OCI-LY3 (cell line): ENCODE measurements around the gene PPEF1.

Source experiments
- H2AFZ ChIP-seq: fragments of 200-600, 300-600 bp; shearing (Covaris generic); 2 replicates; pipeline ENCODE4 v1.6.0; 2014; ENCODE audit warnings: antibody characterized with exemption, low read depth, low read length
- H3K27ac ChIP-seq: fragments of 200-600, 300-600 bp; sonication (generic); 2 replicates; pipeline ENCODE4 v1.5.1; 2014; ENCODE audit warnings: mild to moderate bottlenecking, low read length, moderate library complexity, mixed read lengths
- H3K27me3 ChIP-seq: fragments of 200-600, 300-600 bp; sonication (generic); 2 replicates; pipeline ENCODE4 v1.6.1; 2014; ENCODE audit warnings: low read depth, low read length, mixed read lengths
- H3K36me3 ChIP-seq: fragments of 200-600, 300-600 bp; sonication (generic); replicated peaks from 2 replicates; pipeline ENCODE3; 2014; ENCODE audit warnings: low read depth, low read length, mixed read lengths
- H3K4me1 ChIP-seq: fragments of 300-600, 200-600 bp; sonication (generic); 2 replicates; pipeline ENCODE4 v1.6.1; 2014; ENCODE audit warnings: low read length, mixed read lengths
- H3K4me2 ChIP-seq: fragments of 200-600, 300-600 bp; sonication (generic); 2 replicates; pipeline ENCODE4 v1.6.1; 2014; ENCODE audit warnings: low read length, mixed read lengths
- H3K4me3 ChIP-seq: fragments of 300-600, 200-600 bp; sonication (generic); 2 replicates; pipeline ENCODE4 v1.5.1; 2014; ENCODE audit warnings: antibody characterized with exemption, mild to moderate bottlenecking, low read length, moderate library complexity
- H3K79me2 ChIP-seq: fragments of 300-600, 200-600 bp; shearing (Covaris generic); 2 replicates; pipeline ENCODE4 v1.6.1; 2014; ENCODE audit warnings: mild to moderate bottlenecking, low read length, mixed read lengths
- H3K9ac ChIP-seq: fragments of 300-600, 200-600 bp; shearing (Covaris generic); 2 replicates; pipeline ENCODE4 v1.6.0; 2014; ENCODE audit warnings: mild to moderate bottlenecking, low read length, moderate library complexity
- H3K9me3 ChIP-seq: fragments of 200-600, 300-600 bp; shearing (Covaris generic); 2 replicates; pipeline ENCODE4 v1.6.1; 2014; ENCODE audit warnings: low read length, mixed read lengths; ENCODE audit not compliant: insufficient read depth
- H4K20me1 ChIP-seq: fragments of 200-600, 300-600 bp; sonication (generic); 2 replicates; pipeline ENCODE4 v1.6.1; 2016; ENCODE audit warnings: low read length, mixed read lengths; ENCODE audit not compliant: insufficient read depth
- EZH2phosphoT487 ChIP-seq: fragments of 200-600 bp; shearing (Covaris generic); IDR thresholded peaks from 2 replicates; pipeline ENCODE4 v1.6.1; 2018; ENCODE audit warnings: antibody characterized with exemption, mixed run types, low read depth
- TF ChIP-seq, protein P1 (sequence below): fragments of 200-600, 300-600 bp; sonication (generic); IDR thresholded peaks from 2 replicates; pipeline ENCODE4 v1.5.1; 2014; ENCODE audit warnings: antibody characterized with exemption, low read length, low read depth

Gene PPEF1

DNA sequence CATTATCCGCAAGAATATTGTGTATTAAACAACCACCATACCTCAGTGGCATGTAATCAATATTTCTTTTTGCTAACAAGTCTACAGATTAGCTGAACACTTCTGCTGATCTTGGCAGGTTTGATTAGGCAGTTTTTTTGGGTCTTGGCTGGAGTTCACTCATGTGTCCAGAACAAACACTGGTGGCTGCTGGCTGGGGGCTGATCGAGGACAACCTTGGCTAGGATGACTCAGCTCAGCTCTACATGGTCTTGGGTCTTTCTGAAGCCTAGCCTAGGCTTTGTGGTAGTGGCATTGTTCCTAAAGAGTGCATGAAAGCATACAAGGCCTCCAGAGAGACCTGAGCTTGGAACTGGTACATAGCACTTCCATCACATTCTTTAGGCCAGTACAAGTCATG is 41.1 kb downstream of the PPEF1 start:
- Histone ChIP-seq H4K20me1 (no peaks in the 10 kb centered on the region), H3K79me2 (no peaks in the 10 kb centered on the region), H3K36me3 (no peaks in the 10 kb centered on the region), H3K4me3 (no peak overlapping the region), H3K27me3 (no peaks in the 10 kb centered on the region), H2AFZ (no peak overlapping the region), H3K4me2 (no peak overlapping the region), H3K9me3 (no peaks in the 10 kb centered on the region), H3K9ac (no peak overlapping the region), H3K27ac (no peak overlapping the region), H3K4me1 (no peaks in the 10 kb centered on the region)
- TF ChIP-seq EZH2phosphoT487: no peak
- TF ChIP-seq, protein P1, sequence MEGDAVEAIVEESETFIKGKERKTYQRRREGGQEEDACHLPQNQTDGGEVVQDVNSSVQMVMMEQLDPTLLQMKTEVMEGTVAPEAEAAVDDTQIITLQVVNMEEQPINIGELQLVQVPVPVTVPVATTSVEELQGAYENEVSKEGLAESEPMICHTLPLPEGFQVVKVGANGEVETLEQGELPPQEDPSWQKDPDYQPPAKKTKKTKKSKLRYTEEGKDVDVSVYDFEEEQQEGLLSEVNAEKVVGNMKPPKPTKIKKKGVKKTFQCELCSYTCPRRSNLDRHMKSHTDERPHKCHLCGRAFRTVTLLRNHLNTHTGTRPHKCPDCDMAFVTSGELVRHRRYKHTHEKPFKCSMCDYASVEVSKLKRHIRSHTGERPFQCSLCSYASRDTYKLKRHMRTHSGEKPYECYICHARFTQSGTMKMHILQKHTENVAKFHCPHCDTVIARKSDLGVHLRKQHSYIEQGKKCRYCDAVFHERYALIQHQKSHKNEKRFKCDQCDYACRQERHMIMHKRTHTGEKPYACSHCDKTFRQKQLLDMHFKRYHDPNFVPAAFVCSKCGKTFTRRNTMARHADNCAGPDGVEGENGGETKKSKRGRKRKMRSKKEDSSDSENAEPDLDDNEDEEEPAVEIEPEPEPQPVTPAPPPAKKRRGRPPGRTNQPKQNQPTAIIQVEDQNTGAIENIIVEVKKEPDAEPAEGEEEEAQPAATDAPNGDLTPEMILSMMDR: no peak

DNA sequence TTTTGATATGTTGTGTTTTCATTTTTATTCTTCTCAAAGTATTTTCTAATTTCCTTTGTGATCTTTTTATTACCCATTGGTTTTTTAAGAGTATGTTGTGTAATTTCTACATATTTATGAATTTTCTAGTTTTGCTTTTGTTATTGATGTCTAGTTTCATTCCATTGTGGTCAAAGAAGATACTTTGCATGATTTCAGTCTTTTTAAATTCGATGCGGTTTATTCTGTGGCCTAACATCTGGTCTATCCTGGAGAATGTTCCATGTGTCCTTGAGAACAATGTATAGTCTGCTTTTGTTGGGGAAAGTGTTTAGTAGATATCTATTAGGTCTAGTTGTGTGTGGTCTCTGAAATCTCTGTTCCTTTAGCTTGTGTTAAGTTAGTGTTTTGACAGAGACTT is 46.2 kb downstream of the PPEF1 start:
- no peak overlapping the region for H3K4me2 ChIP-seq
- no peak overlapping the region for H2AFZ ChIP-seq
- H3K9me3 ChIP-seq: no peaks in the 10 kb centered on the region

GRCh38 chrX:18755651-18756050 is 48.2 kb downstream of the PPEF1 start:
- Histone ChIP-seq H3K79me2 (no peaks in the 10 kb centered on the region), H3K9me3 (no peaks in the 10 kb centered on the region), H3K4me2 (no peak overlapping the region), H3K4me3 (no peak overlapping the region), H3K27ac (no peak overlapping the region), H3K36me3 (no peaks in the 10 kb centered on the region), H3K9ac (no peak overlapping the region), H3K27me3 (no peaks in the 10 kb centered on the region), H2AFZ (no peak overlapping the region), H3K4me1 (no peaks in the 10 kb centered on the region), H4K20me1 (no peaks in the 10 kb centered on the region)
- no peak for TF ChIP-seq EZH2phosphoT487
- TF ChIP-seq, protein P1: no peak

More for the DNA sequence above, 46.2 kb downstream of the PPEF1 start:
- no peak overlapping the region for H3K9ac ChIP-seq
- no peaks in the 10 kb centered on the region for H3K79me2 ChIP-seq
- H3K4me1 ChIP-seq: no peaks in the 10 kb centered on the region
- H4K20me1 ChIP-seq: no peaks in the 10 kb centered on the region
- H3K27ac ChIP-seq: no peak overlapping the region
- TF ChIP-seq EZH2phosphoT487: no peak
- TF ChIP-seq, protein P1: no peak
- H3K27me3 ChIP-seq: no peaks in the 10 kb centered on the region
- no peak overlapping the region for H3K4me3 ChIP-seq
- no peaks in the 10 kb centered on the region for H3K36me3 ChIP-seq

DNA sequence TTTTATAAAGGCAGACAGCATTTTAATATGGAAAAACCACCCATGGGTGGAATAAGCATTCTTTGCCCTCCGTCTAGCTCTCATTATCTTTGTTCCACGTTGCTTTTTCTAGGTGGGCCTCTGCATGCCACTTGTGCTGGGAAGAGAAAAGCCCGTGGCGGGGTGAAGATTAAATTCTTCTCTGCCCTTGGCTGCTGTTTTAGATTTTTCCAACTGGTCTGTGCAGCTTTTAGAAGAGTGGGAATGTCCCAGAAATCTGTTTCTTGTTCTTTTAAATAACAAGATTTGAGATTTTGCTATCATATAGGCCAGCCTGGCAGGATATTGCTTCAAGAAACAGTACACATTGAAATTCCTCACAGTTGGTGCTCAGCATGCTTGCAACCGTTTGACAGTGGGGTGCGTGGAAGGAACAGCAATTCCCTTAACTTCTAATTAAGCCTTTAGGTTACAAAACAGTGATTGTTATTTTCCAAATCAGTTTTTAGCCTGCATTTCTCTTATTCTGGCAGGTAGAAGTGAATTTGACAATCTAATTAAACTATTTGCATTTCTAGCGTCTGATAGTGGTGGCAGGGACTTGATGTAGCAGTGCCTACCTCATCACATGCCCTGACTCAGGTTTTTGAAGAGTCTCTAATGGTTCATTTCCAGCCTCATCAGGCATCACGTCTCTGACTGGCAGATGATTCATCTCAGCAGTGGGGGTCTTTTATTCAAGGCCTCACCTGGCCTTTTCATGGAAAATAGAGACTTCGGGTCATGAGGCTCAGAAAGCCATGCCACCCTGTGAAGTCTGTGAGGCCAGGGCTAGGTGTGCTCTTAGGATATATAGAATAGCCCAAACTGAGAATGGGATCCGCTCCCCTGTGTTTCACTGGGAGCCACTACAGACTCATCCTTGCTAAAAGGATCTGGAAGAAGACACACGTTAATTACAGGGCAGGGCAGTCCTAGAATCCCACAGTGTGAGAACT is 50.8 kb downstream of the PPEF1 start:
- no peaks in the 10 kb centered on the region for H3K27me3 ChIP-seq
- no peak overlapping the region for H3K4me3 ChIP-seq
- H2AFZ ChIP-seq: no peak overlapping the region
- no peak for TF ChIP-seq EZH2phosphoT487
- TF ChIP-seq, protein P1: no peak
- no peak overlapping the region for H3K27ac ChIP-seq
- no peak overlapping the region for H3K9ac ChIP-seq
- H3K4me2 ChIP-seq: no peak overlapping the region
- H4K20me1 ChIP-seq: no peaks in the 10 kb centered on the region
- no peaks in the 10 kb centered on the region for H3K9me3 ChIP-seq
- H3K4me1 ChIP-seq: no peaks in the 10 kb centered on the region
- no peaks in the 10 kb centered on the region for H3K36me3 ChIP-seq
- H3K79me2 ChIP-seq: no peaks in the 10 kb centered on the region
